ENCODE data around the gene URI1. TPM values are rescaled to one million over a fixed set of nuclear protein-coding genes. Genes with fewer than 3 reads are reported as not detected.

The URI1 gene
- total RNA-seq, 6 experiments from 2014 or later, result 45.8 to 53.8 (median 47.1) TPM

- no peak overlapping the region for H3K4me3 Mint-ChIP-seq
- no peak overlapping the region for H3K27ac Mint-ChIP-seq
- TF ChIP-seq CTCF (IDR thresholded peaks at IDR 0.05), result no peak
- H3K9me3 Mint-ChIP-seq, result no peaks in the 10 kb centered on the region
- H3K36me3 Mint-ChIP-seq (ENCODE audit: low read depth), result peaks cover 25% of the 10 kb centered on the region
- H3K27me3 Mint-ChIP-seq (ENCODE audit: insufficient read depth), result no peaks in the 10 kb centered on the region
- no peak for DNase-seq
- H3K4me1 Mint-ChIP-seq (ENCODE audit: low read depth), result peaks cover 18% of the 10 kb centered on the region
Observed at GRCh38 chr19:30011051-30011578, 69.1 kb downstream of the URI1 start.

DNA sequence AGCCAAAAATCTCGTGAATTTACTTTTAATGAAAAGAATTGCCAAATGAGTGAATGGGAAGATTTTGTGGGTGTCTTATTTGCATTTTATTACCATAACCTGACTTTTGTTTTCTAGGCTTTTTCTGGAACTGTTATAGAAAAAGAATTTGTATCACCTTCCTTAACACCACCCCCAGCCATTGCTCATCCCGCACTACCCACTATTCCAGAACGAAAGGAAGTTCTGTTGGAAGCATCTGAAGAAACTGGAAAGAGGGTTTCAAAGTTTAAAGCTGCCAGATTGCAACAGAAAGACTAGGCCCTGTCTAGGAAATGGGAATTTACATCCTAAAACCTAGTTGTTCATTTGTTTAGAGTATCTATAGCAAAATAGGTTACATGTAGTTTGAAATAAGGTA lies 72.7 kb downstream of the URI1 start:
- H3K27ac Mint-ChIP-seq, result no peak overlapping the region
- H3K4me3 Mint-ChIP-seq, result no peak overlapping the region
- TF ChIP-seq CTCF (IDR thresholded peaks at IDR 0.05), result no peak
- H3K9me3 Mint-ChIP-seq, result no peaks in the 10 kb centered on the region
- no peaks in the 10 kb centered on the region for H3K27me3 Mint-ChIP-seq (ENCODE audit: insufficient read depth)
- no peak for DNase-seq
- peaks cover 8% of the 10 kb centered on the region for H3K4me1 Mint-ChIP-seq (ENCODE audit: low read depth)
- peaks cover 15% of the 10 kb centered on the region for H3K36me3 Mint-ChIP-seq (ENCODE audit: low read depth)

- Mint-ChIP-seq H3K36me3 (ENCODE audit: low read depth) (peaks cover 28% of the 10 kb centered on the region), H3K4me3 (no peak overlapping the region), H3K4me1 (ENCODE audit: low read depth) (no peaks in the 10 kb centered on the region), H3K9me3 (no peaks in the 10 kb centered on the region), H3K27ac (no peak overlapping the region), H3K27me3 (ENCODE audit: insufficient read depth) (no peaks in the 10 kb centered on the region)
- TF ChIP-seq CTCF (IDR thresholded peaks at IDR 0.05), result no peak
- no peak for DNase-seq
Observed at GRCh38 chr19:30017172-30017571, 75.1 kb downstream of the URI1 start.

DNA sequence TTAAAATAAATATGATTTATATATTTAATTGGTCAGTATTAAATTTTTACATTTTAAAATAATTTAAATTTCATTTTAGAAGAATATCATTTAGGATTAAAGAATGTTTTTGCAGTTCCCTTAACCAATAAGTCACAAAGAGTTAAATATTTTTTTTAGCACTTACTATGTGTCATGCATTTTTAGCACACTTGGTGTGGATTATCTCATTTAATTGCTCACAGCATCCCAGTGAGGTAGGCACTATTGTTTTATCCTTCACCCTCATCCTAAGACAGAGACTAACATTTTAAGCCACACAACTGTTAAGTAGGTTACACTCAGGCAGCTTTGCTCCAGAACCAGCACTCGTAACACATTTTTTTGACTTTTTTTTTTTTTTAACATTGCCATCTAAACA lies 78.2 kb downstream of the URI1 start:
- Mint-ChIP-seq H3K27me3 (ENCODE audit: insufficient read depth) (no peaks in the 10 kb centered on the region), H3K4me3 (no peak overlapping the region), H3K9me3 (no peaks in the 10 kb centered on the region), H3K36me3 (ENCODE audit: low read depth) (peaks cover 28% of the 10 kb centered on the region), H3K4me1 (ENCODE audit: low read depth) (no peaks in the 10 kb centered on the region), H3K27ac (no peak overlapping the region)
- no peak for TF ChIP-seq CTCF (IDR thresholded peaks at IDR 0.05)
- no peak for DNase-seq

- H3K27me3 Mint-ChIP-seq (ENCODE audit: insufficient read depth), result no peaks in the 10 kb centered on the region
- no peak for DNase-seq
- H3K4me3 Mint-ChIP-seq, result no peak overlapping the region
- no peak for TF ChIP-seq CTCF (IDR thresholded peaks at IDR 0.05)
- H3K9me3 Mint-ChIP-seq, result no peaks in the 10 kb centered on the region
- peaks cover 28% of the 10 kb centered on the region for H3K36me3 Mint-ChIP-seq (ENCODE audit: low read depth)
- no peaks in the 10 kb centered on the region for H3K4me1 Mint-ChIP-seq (ENCODE audit: low read depth)
- H3K27ac Mint-ChIP-seq, result no peak overlapping the region
Observed at GRCh38 chr19:30022659-30023058, 80.6 kb downstream of the URI1 start.

- no peak for TF ChIP-seq CTCF (IDR thresholded peaks at IDR 0.05)
- Mint-ChIP-seq H3K36me3 (ENCODE audit: low read depth) (peaks cover 27% of the 10 kb centered on the region), H3K27me3 (ENCODE audit: insufficient read depth) (no peaks in the 10 kb centered on the region)
Observed at GRCh38 chr19:30023330-30023729, 81.3 kb downstream of the URI1 start.

More at GRCh38 chr19:30023330-30023729, 81.3 kb downstream of the URI1 start:
- Mint-ChIP-seq H3K4me1 (ENCODE audit: low read depth) (no peaks in the 10 kb centered on the region), H3K9me3 (no peaks in the 10 kb centered on the region), H3K27ac (no peak overlapping the region), H3K4me3 (no peak overlapping the region)
- DNase-seq, result no peak
